Esophagus squamous epithelium (tissue), 4 donors: Measurements from ENCODE around the gene HMCN2.

Source experiments
- CTCF ChIP-seq, 6 experiments: fragments of 450-650 bp in 4 of 6; fragments of 200-600 bp in 2 of 6; sonication (generic) in 2 of 6; IDR thresholded peaks; one replicate each; pipeline ENCODE4 v1.5.1; 2016 to 2019; ENCODE audit warnings: antibody characterized with exemption in 6 of 6, mild to moderate bottlenecking in 4 of 6, moderate library complexity in 4 of 6
- POLR2A ChIP-seq, 4 donors: fragments of 450-650 bp; IDR thresholded peaks; one replicate each; pipeline ENCODE4 v1.6.1; 2017; ENCODE audit warnings: antibody characterized with exemption in 4 of 4, mild to moderate bottlenecking in 4 of 4, moderate library complexity in 3 of 4

GRCh38 chr9:130332384-130332926 lies 66.9 kb downstream of the HMCN2 start:
- TF ChIP-seq CTCF (IDR thresholded peaks at IDR 0.05) (no peak), POLR2A (IDR thresholded peaks at IDR 0.05) (no peak)
